ENCODE measurements around the gene ZNRF2. TPM values are rescaled to one million over a fixed set of nuclear protein-coding genes. Genes with fewer than 3 reads are reported as not detected.

Gene ZNRF2
- total and polyA plus RNA-seq, 2 of the 13 experiments (the other 11 are each of a cell fraction or from before 2014, with no cell fraction given), result 3.5 to 7.7 TPM

DNA sequence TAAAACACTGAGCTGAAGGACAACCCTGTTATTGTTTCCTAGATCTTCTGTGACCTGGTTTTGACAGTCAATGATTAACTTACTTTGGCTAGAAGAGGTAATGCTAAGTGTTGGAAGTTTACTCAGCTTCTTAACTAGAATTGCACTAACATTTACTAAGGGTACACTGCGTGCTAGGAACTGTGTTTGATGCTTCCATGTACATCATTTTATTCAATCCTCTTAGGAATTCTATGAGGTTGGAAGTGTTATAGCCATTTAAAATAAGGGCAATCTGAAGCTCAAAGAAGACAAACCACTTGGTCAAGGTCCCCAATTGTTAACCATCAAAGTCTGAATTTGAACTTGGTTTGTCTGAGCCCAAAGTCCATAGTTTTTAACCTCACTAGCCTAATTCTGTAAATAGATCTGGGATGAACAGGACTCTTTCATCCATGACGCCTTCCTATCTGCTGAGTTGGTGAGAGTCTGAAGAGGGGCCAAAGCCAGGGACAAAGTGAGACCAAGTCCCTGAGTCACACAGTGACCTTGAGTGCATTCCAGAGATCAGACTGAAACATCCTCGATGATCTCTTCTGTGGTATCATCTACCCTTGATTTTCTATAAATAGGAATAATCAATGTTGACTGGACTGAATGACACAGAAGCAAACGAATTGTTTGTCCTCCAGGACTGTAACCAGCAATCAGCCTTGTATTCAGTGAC lies 29.2 kb upstream of the ZNRF2 start (continued):
- TF ChIP-seq, protein P1, sequence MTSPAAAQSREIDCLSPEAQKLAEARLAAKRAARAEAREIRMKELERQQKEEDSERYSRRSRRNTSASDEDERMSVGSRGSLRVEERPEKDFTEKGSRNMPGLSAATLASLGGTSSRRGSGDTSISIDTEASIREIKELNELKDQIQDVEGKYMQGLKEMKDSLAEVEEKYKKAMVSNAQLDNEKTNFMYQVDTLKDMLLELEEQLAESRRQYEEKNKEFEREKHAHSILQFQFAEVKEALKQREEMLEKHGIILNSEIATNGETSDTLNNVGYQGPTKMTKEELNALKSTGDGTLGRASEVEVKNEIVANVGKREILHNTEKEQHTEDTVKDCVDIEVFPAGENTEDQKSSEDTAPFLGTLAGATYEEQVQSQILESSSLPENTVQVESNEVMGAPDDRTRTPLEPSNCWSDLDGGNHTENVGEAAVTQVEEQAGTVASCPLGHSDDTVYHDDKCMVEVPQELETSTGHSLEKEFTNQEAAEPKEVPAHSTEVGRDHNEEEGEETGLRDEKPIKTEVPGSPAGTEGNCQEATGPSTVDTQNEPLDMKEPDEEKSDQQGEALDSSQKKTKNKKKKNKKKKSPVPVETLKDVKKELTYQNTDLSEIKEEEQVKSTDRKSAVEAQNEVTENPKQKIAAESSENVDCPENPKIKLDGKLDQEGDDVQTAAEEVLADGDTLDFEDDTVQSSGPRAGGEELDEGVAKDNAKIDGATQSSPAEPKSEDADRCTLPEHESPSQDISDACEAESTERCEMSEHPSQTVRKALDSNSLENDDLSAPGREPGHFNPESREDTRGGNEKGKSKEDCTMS (CRISPR knock-in tag; conservative IDR thresholded peaks at IDR 0.05), result no peak
- TF ChIP-seq, protein P2, sequence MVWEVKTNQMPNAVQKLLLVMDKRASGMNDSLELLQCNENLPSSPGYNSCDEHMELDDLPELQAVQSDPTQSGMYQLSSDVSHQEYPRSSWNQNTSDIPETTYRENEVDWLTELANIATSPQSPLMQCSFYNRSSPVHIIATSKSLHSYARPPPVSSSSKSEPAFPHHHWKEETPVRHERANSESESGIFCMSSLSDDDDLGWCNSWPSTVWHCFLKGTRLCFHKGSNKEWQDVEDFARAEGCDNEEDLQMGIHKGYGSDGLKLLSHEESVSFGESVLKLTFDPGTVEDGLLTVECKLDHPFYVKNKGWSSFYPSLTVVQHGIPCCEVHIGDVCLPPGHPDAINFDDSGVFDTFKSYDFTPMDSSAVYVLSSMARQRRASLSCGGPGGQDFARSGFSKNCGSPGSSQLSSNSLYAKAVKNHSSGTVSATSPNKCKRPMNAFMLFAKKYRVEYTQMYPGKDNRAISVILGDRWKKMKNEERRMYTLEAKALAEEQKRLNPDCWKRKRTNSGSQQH (CRISPR knock-in tag; IDR thresholded peaks at IDR 0.05; ENCODE audit: low read depth), result no peak
- TF ChIP-seq, protein P3, sequence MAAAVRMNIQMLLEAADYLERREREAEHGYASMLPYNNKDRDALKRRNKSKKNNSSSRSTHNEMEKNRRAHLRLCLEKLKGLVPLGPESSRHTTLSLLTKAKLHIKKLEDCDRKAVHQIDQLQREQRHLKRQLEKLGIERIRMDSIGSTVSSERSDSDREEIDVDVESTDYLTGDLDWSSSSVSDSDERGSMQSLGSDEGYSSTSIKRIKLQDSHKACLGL (CRISPR knock-in tag; IDR thresholded peaks at IDR 0.05), result no peak
- TF ChIP-seq ZNF501 (CRISPR knock-in tag; IDR thresholded peaks at IDR 0.05) (no peak), NR2F6 (IDR thresholded peaks at IDR 0.05) (peak; percentile 78), NR2F6 (CRISPR knock-in tag; IDR thresholded peaks at IDR 0.05) (peak; percentile 71), HNRNPLL (IDR thresholded peaks at IDR 0.05; ENCODE audit: low read depth, low read length, poor library complexity, severe bottlenecking) (no peak), GATAD2A (CRISPR knock-in tag; IDR thresholded peaks at IDR 0.05) (peak; percentile 87; the same call in 1 of the 2 replicates), ZBTB8A (CRISPR knock-in tag; IDR thresholded peaks at IDR 0.05; ENCODE audit: borderline replicate concordance, low read depth) (no peak), MAF1 (CRISPR knock-in tag; IDR thresholded peaks at IDR 0.05; ENCODE audit: borderline replicate concordance) (no peak), PHF21A (CRISPR knock-in tag; IDR thresholded peaks at IDR 0.05) (peak; percentile 92)
- TF ChIP-seq, protein P4, sequence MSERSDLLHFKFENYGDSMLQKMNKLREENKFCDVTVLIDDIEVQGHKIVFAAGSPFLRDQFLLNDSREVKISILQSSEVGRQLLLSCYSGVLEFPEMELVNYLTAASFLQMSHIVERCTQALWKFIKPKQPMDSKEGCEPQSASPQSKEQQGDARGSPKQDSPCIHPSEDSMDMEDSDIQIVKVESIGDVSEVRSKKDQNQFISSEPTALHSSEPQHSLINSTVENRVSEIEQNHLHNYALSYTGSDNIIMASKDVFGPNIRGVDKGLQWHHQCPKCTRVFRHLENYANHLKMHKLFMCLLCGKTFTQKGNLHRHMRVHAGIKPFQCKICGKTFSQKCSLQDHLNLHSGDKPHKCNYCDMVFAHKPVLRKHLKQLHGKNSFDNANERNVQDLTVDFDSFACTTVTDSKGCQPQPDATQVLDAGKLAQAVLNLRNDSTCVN (CRISPR knock-in tag; IDR thresholded peaks at IDR 0.05; ENCODE audit: borderline replicate concordance), result no peak
- TF ChIP-seq, protein P5, sequence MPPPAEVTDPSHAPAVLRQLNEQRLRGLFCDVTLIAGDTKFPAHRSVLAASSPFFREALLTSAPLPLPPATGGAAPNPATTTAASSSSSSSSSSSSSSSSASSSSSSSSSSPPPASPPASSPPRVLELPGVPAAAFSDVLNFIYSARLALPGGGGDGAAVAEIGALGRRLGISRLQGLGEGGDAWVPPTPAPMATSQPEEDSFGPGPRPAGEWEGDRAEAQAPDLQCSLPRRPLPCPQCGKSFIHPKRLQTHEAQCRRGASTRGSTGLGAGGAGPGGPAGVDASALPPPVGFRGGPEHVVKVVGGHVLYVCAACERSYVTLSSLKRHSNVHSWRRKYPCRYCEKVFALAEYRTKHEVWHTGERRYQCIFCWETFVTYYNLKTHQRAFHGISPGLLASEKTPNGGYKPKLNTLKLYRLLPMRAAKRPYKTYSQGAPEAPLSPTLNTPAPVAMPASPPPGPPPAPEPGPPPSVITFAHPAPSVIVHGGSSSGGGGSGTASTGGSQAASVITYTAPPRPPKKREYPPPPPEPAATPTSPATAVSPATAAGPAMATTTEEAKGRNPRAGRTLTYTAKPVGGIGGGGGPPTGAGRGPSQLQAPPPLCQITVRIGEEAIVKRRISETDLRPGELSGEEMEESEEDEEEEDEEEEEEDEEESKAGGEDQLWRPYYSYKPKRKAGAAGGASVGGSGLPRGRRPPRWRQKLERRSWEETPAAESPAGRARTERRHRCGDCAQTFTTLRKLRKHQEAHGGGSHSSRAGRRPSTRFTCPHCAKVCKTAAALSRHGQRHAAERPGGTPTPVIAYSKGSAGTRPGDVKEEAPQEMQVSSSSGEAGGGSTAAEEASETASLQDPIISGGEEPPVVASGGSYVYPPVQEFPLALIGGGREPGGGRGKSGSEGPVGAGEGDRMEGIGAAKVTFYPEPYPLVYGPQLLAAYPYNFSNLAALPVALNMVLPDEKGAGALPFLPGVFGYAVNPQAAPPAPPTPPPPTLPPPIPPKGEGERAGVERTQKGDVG (CRISPR knock-in tag; IDR thresholded peaks at IDR 0.05; ENCODE audit: borderline replicate concordance), result no peak
- TF ChIP-seq, protein P6, sequence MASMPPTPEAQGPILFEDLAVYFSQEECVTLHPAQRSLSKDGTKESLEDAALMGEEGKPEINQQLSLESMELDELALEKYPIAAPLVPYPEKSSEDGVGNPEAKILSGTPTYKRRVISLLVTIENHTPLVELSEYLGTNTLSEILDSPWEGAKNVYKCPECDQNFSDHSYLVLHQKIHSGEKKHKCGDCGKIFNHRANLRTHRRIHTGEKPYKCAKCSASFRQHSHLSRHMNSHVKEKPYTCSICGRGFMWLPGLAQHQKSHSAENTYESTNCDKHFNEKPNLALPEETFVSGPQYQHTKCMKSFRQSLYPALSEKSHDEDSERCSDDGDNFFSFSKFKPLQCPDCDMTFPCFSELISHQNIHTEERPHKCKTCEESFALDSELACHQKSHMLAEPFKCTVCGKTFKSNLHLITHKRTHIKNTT (CRISPR knock-in tag; IDR thresholded peaks at IDR 0.05), result no peak
- TF ChIP-seq, protein P7, sequence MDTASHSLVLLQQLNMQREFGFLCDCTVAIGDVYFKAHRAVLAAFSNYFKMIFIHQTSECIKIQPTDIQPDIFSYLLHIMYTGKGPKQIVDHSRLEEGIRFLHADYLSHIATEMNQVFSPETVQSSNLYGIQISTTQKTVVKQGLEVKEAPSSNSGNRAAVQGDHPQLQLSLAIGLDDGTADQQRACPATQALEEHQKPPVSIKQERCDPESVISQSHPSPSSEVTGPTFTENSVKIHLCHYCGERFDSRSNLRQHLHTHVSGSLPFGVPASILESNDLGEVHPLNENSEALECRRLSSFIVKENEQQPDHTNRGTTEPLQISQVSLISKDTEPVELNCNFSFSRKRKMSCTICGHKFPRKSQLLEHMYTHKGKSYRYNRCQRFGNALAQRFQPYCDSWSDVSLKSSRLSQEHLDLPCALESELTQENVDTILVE (CRISPR knock-in tag; IDR thresholded peaks at IDR 0.05), result 0 out of 2 replicates have a peak, but pooled peaks have one; percentile 36

Measured in HepG2 (cell line).